ENCODE data around the gene SDK1.

Gene SDK1

DNA sequence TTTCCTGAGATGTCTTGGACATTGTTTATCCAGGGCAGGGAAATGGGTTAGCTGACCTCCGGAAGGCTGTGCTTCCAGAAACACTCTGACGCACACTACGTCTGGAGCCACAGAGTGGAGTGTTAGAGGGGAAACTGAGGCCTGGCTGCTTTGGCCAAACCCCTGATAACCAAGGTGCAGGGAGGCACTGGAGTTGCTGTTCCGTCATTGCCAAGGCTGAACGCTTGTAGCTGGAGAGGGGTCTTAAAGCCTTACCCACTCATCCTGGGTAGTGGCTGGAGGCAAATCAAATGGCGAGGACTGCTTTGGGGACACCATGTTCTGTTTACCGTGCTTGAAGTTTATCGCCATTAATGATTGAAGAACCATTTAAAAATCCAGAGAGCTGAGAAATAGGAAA, 776.9 kb downstream of the SDK1 start:
- TF ChIP-seq, protein P1, sequence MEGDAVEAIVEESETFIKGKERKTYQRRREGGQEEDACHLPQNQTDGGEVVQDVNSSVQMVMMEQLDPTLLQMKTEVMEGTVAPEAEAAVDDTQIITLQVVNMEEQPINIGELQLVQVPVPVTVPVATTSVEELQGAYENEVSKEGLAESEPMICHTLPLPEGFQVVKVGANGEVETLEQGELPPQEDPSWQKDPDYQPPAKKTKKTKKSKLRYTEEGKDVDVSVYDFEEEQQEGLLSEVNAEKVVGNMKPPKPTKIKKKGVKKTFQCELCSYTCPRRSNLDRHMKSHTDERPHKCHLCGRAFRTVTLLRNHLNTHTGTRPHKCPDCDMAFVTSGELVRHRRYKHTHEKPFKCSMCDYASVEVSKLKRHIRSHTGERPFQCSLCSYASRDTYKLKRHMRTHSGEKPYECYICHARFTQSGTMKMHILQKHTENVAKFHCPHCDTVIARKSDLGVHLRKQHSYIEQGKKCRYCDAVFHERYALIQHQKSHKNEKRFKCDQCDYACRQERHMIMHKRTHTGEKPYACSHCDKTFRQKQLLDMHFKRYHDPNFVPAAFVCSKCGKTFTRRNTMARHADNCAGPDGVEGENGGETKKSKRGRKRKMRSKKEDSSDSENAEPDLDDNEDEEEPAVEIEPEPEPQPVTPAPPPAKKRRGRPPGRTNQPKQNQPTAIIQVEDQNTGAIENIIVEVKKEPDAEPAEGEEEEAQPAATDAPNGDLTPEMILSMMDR (IDR thresholded peaks at IDR 0.05; ENCODE audit: insufficient read depth, low read depth, low read length, missing control alignments), result no peak
- DNase-seq (ENCODE audit: low read depth), result no peak
- H3K4me3 ChIP-seq (ENCODE audit: low read length), result no peak overlapping the region

- TF ChIP-seq, protein P1 (IDR thresholded peaks at IDR 0.05; ENCODE audit: insufficient read depth, low read depth, low read length, missing control alignments), result no peak
- H3K4me3 ChIP-seq (ENCODE audit: low read length), result no peak overlapping the region
- no peak for DNase-seq (ENCODE audit: low read depth)
Observed at GRCh38 chr7:4078580-4078979, 777.5 kb downstream of the SDK1 start.

GRCh38 chr7:4079366-4079765, 778.3 kb downstream of the SDK1 start:
- no peak overlapping the region for H3K4me3 ChIP-seq (ENCODE audit: low read length)
- TF ChIP-seq, protein P1 (IDR thresholded peaks at IDR 0.05; ENCODE audit: insufficient read depth, low read depth, low read length, missing control alignments), result no peak
- DNase-seq (ENCODE audit: low read depth), result no peak

DNA sequence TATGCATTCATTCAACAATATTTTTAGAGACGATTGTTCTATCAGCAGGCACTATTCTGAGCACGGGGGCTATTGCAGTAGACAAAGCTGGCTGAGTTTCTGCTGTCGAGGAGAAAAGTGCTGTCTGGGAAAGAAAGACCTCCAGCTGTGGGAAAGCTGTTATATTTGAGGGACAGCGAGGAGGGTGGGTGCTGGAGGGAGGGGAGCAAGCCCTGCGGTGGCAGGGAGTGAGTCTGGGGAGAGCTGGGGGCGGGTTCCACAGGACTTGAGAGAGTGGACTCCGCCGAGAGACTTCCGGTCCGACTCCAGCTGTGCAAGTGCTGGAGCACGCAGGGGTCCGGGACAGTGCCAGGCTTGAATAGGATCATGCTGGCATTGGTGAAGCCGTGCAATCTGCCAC, 778.9 kb downstream of the SDK1 start:
- no peak overlapping the region for H3K4me3 ChIP-seq (ENCODE audit: low read length)
- TF ChIP-seq, protein P1 (IDR thresholded peaks at IDR 0.05; ENCODE audit: insufficient read depth, low read depth, low read length, missing control alignments), result no peak
- no peak for DNase-seq (ENCODE audit: low read depth)

DNA sequence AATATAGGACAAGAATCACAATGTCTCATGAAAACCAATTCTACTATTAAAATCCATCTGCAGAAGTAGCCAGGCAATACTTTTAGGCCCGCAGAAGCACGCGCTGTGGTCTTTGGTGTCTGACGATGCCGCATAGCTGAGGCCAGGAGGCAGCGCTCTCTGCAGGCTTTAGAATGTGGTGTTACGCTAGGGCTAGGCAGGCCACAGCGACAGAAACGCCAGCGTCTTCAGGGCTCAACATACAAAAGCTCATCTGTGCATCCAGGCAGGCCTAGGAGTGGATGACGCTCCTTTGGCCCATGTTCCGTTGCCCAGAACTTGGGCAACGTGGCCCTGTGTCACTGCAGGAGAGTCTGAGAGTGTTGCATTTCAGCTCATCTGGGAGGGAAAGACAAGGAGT, 779.9 kb downstream of the SDK1 start:
- DNase-seq (ENCODE audit: low read depth), result no peak
- TF ChIP-seq, protein P1 (IDR thresholded peaks at IDR 0.05; ENCODE audit: insufficient read depth, low read depth, low read length, missing control alignments), result no peak
- no peak overlapping the region for H3K4me3 ChIP-seq (ENCODE audit: low read length)

DNA sequence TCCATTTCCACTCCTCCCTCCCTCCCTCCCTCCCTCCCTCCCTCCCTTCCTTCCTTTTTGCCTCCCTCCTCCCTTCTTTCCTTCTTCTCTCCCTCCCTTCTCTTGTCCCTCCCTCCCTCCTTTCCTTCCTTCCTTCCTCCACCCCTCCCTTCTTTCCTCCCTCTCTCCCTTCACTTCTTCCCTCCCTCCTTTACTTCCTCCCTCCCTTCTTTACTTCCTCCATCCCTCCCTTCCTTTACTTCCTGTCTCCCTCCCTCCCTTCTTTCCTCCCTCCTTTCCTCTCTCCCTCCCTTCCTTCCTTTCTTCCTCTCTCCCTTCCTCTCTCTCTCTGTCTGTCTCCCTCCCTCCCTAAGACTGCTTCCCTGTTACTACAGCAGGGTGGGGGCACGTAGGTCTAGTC, 782.5 kb downstream of the SDK1 start:
- DNase-seq (ENCODE audit: low read depth), result no peak
- no peak overlapping the region for H3K4me3 ChIP-seq (ENCODE audit: low read length)
- TF ChIP-seq, protein P1 (IDR thresholded peaks at IDR 0.05; ENCODE audit: insufficient read depth, low read depth, low read length, missing control alignments), result no peak

- DNase-seq (ENCODE audit: low read depth), result no peak
- TF ChIP-seq, protein P1 (IDR thresholded peaks at IDR 0.05; ENCODE audit: insufficient read depth, low read depth, low read length, missing control alignments), result no peak
- H3K4me3 ChIP-seq (ENCODE audit: low read length), result no peak overlapping the region
Observed at GRCh38 chr7:4084271-4084670, 783.2 kb downstream of the SDK1 start.
